Astrocyte (in vitro differentiated cells and primary cell): ENCODE data around the gene PRAMEF12.

Source experiments
- CTCF ChIP-seq: IDR thresholded peaks from 2 replicates; pipeline ENCODE4 v1.5.1; 2011; ENCODE audit warnings: low read depth, mild to moderate bottlenecking, inconsistent platforms, low read length, moderate library complexity; ENCODE audit not compliant: insufficient read depth
- EZH2 ChIP-seq: IDR thresholded peaks from 2 replicates; pipeline ENCODE4 v1.6.1; 2012; ENCODE audit warnings: mild to moderate bottlenecking, low read length, inconsistent platforms; ENCODE audit not compliant: insufficient read depth

DNA sequence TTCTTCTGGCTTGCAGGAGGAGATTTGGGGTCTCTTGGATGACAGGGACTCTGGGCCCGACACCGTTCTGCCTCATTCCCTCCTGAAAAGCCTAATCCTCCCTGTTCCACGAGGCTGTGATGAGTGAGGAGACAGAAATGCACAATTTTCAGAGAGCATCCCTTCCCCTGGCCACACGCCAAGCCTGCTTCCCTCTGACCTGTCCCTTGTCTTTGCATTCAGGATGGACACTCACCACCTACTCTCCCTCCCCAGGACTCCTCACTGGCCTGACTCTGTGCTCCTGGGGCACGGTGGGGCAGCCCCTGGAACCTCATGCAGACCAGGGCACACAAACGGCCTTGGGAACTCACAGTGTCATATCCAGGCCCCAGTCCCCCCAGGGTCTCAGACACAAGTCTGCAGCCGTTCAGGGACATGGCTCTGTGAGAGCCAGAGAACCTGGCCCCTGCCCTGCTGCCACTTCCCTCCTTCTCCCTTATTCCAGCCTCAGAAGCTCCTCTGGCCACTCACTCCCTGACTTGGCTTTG is 3.5 kb upstream of the PRAMEF12 start:
- TF ChIP-seq CTCF: no peak
- TF ChIP-seq EZH2: no peak
